LNCaP clone FGC (cell line): ENCODE data around the gene KCNC3.
"Not testable (repeated sequence)": the region's sequence is repeated elsewhere in the genome, so short reads cannot be mapped to it uniquely, and the experiment has no call there.

Experiments used
- DNase-seq: peaks from one replicate; pipeline ENCODE4 v3.0.0-alpha.2; 2011; ENCODE audit warnings: low read depth
- H3K4me3 ChIP-seq: 2 replicates; pipeline ENCODE4 v1.5.1; 2011; ENCODE audit warnings: mild to moderate bottlenecking, low read depth, low read length, control low read depth
- TF ChIP-seq, protein P1 (sequence below): IDR thresholded peaks from 2 replicates; pipeline ENCODE4 v1.5.1; 2012; ENCODE audit warnings: mild to moderate bottlenecking; ENCODE audit not compliant: control insufficient read depth, insufficient read depth; ENCODE audit errors: extremely low read depth

The KCNC3 gene

DNA sequence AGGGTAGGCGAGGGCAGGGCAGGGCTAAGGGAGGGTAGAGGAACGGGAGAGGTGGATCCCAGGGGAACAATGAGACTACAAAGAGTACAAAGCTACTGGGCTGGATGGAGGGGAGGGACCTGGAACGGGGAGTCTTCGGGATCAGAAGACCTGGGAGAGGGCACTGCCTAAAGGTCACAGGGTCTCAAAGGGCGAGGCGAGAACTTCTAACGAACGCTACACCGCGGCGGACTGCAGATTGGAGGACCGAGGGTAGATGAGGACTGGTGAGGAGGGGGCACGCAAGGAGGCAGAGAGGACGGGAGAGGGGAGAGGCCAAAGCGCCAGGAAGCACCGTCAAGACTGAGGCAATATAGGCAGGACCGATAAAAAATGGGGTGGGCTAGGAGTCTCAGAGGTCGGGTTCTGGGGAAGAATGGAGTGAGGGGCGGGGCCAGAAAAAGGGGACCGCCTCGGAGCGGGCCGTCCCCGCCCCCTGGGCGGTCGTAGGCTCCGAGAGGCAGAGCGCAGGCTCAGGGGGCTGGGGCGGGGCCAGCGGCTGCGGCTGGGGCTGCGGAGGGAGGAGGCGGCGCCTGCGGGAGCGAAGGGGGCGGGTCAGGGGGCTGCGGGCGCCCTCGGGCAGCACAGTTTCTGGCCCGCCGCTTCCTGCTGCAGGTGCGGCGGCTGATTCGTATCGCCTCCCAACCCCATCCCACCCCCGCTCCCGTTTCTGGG is 1.3 kb upstream of the KCNC3 start:
- TF ChIP-seq, protein P1, sequence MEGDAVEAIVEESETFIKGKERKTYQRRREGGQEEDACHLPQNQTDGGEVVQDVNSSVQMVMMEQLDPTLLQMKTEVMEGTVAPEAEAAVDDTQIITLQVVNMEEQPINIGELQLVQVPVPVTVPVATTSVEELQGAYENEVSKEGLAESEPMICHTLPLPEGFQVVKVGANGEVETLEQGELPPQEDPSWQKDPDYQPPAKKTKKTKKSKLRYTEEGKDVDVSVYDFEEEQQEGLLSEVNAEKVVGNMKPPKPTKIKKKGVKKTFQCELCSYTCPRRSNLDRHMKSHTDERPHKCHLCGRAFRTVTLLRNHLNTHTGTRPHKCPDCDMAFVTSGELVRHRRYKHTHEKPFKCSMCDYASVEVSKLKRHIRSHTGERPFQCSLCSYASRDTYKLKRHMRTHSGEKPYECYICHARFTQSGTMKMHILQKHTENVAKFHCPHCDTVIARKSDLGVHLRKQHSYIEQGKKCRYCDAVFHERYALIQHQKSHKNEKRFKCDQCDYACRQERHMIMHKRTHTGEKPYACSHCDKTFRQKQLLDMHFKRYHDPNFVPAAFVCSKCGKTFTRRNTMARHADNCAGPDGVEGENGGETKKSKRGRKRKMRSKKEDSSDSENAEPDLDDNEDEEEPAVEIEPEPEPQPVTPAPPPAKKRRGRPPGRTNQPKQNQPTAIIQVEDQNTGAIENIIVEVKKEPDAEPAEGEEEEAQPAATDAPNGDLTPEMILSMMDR: no peak
- DNase-seq: no peak
- H3K4me3 ChIP-seq: no peak overlapping the region

DNA sequence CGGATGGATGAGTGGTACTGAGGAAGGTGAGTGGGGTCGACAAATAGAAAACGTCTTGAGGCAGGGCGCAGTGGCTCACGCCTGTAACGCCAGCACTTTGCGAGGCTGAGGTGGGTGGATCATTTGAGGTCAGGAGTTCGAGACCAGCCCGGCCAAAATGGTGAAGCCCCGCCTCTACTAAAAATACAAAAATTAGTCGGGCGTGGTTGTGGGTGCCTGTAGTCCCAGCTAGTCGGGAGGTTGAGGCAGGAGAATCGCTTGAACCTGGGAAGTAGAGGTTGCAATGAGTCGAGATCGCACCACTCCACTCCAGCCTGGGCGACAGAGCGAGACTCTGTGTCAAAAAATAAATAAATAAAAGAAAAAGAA is 733 bp upstream of the KCNC3 start:
- not testable (repeated sequence) for DNase-seq
- peak overlapping the region; percentile 29 for H3K4me3 ChIP-seq

DNA sequence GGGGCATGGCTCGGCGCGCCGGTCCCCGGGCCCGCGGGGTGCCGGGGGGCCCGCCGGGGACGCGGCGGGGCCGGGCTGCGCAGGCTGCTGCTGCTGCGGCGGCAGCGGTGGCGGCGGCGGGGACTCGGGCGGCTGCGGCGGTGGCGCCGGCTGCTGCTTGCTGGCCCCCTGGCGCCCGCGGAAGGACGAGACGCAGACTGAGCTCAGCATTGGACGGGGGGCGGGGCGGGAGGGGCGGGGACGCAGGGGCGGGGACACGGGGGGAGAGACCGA is 368 bp downstream of the KCNC3 start:
- no peak for DNase-seq
- H3K4me3 ChIP-seq: no peak overlapping the region
- TF ChIP-seq, protein P1: peak; percentile 36

DNA sequence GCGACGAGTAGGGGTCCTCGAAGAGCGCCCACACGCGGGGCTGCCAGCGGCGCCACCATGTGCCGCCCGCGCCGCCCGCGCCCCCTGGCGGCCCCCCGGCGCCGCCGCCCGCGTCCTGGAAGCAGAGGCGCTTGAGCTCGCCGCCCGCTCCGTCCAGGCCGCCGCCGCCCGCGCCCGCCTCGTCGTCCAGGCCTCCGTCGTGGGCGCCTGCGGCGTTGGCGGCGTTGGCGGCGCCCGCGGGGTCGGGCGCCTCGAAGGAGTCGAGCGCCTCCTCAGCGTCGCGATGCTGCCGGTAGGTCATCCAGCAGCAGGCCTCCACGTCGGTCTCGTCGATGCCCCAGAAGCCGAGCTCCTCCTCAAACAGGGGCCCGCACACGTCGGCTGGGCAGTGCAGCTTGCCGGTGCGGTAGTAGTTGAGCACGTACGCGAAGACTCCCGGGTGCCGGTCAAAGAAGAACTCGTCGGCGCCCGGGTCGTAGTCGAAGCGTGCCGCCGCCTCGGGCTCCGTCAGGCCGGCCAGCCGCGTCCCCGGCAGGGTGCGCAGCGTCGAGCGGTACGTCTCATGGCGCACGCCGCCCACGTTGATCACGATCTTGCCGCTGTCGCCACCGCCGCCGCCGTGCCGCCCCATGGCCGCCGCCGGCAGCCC is 829 bp downstream of the KCNC3 start:
- no peak for DNase-seq
- peak overlapping the region; percentile 49 for H3K4me3 ChIP-seq
- TF ChIP-seq, protein P1: peak; percentile 34

DNA sequence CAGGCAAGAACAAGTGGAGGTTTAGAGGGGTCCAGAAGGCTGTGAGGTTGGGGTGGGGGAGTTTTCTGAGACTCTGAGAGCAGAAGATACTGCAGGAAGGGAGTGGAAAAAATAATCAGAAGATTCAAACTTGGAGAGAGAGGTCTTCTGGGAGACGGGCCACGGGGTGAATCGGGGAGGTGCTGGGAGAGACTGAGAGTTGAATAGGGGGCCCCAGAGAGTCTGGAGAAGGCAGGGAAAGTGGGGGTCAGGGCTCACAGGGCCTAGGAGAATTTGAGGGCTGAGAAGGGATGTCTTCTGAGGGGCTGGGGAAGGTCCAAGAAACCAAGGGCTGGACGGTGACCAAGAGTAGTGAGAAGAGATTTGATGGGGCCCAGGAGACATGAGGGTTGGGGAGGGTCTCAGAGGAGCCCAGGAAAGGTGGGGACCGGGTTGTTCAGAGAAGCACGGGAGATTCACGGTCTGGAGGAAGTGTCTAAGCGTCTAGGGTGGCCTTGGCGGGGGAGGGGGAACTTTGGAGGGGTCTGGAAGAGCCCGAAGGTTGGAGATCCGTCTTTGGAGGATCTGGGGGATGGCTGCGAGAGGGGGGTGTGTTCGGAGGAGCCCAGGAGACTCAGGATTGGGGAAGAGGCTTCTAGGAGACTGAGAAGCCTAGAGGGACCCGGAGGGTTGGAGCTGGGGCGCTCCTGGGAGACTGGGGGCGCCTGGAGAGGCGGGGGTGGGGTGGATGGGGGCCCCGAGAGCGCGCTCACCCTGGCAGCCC is 1.5 kb downstream of the KCNC3 start:
- no peak for DNase-seq
- TF ChIP-seq, protein P1: no peak
- no peak overlapping the region for H3K4me3 ChIP-seq

DNA sequence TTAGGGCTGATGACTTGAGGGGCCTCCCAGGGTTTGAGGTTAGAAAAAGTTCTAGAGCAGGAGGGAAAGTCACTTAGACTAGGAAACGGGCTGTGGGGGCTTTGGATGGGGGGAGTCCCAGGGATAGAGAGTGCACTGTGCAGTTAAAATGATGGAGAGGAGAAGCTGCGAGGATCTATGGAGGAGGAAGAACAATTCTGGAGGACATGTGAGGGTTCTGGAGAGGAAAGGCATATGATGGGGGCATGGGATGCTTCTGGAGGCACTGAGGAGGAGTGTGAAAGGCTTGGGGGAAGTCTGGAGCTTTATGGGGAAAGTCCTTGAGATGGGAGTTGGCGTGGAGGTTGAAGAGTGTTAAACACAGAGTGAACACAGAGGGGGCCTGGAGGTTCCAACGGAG is 2.2 kb downstream of the KCNC3 start:
- no peak for DNase-seq
- H3K4me3 ChIP-seq: no peak overlapping the region
- TF ChIP-seq, protein P1: no peak

DNA sequence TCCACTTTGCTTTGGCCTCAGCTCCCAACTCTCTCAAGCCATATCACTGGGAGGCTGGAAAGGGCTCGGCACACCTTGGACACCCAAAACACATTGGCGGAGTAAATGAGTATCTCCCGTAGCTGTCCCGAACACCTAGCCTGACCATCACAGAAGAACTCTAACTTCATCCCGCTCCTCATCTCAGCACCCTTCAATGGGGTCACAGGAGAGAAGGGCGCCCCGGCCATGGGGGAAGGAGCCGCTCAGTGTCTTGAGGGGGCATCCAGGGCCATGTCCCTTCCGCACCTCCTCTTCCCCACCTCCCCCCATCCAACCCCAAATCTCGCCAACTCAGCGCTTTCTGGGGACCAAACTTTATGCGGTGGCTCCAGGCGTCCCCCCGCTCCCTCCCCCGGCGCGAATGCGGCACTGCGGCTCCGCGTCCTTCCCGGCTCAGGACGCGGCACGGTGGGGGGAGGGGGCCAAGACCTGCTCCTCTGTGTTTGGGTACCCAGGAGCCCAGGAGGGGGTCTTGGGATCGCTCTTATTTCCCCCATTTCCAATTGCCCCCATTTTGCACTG is 3.0 kb downstream of the KCNC3 start:
- DNase-seq: no peak
- no peak overlapping the region; the same call in 1 of the 2 replicates for H3K4me3 ChIP-seq
- TF ChIP-seq, protein P1: no peak
